Inflammatory macrophage treated with lipopolysaccharide for 4 hours (primary cell): Measurements from ENCODE around the gene LRRC72.
"Not testable (repeated sequence)": the region's sequence is repeated elsewhere in the genome, so short reads cannot be mapped to it uniquely, and the experiment has no call there.

Source experiments
- DNase-seq: peaks from one replicate; pipeline ENCODE4 v3.0.0-alpha.2; 2020

LRRC72 gene

GRCh38 chr7:16526742-16527540, at the start of gene LRRC72:
LRRC72 (plus strand) TSS chr7:16526825; CDS start chr7:16526953, 128 bp downstream.
- DNase-seq, result no peak

GRCh38 chr7:16479161-16479560, 47.5 kb upstream of the LRRC72 start:
- no peak for DNase-seq

- no peak for DNase-seq
Observed at GRCh38 chr7:16479591-16479990, 47.0 kb upstream of the LRRC72 start.

GRCh38 chr7:16484453-16485158, 42.0 kb upstream of the LRRC72 start:
- DNase-seq, result no peak

- no peak for DNase-seq
Observed at GRCh38 chr7:16491148-16491547, 35.5 kb upstream of the LRRC72 start.

- no peak for DNase-seq
Observed at GRCh38 chr7:16492513-16493062, 34.0 kb upstream of the LRRC72 start.

- no peak for DNase-seq
Observed at GRCh38 chr7:16493266-16493665, 33.4 kb upstream of the LRRC72 start.

- no peak for DNase-seq
Observed at GRCh38 chr7:16494551-16494950, 32.1 kb upstream of the LRRC72 start.

- no peak for DNase-seq
Observed at GRCh38 chr7:16494955-16495719, 31.5 kb upstream of the LRRC72 start.

- no peak for DNase-seq
Observed at GRCh38 chr7:16498122-16498521, 28.5 kb upstream of the LRRC72 start.

GRCh38 chr7:16502303-16502702, 24.3 kb upstream of the LRRC72 start:
- no peak for DNase-seq

GRCh38 chr7:16504019-16504418, 22.6 kb upstream of the LRRC72 start:
- no peak for DNase-seq

- not testable (repeated sequence) for DNase-seq
Observed at GRCh38 chr7:16506422-16506821, 20.2 kb upstream of the LRRC72 start.

GRCh38 chr7:16509829-16510228, 16.8 kb upstream of the LRRC72 start:
- no peak for DNase-seq

- DNase-seq, result no peak
Observed at GRCh38 chr7:16511314-16511713, 15.3 kb upstream of the LRRC72 start.

GRCh38 chr7:16512097-16512496, 14.5 kb upstream of the LRRC72 start:
- DNase-seq, result no peak

GRCh38 chr7:16514271-16514670, 12.4 kb upstream of the LRRC72 start:
- DNase-seq, result no peak

GRCh38 chr7:16514729-16515128, 11.9 kb upstream of the LRRC72 start:
- DNase-seq, result no peak

- DNase-seq, result no peak
Observed at GRCh38 chr7:16515785-16516685, 10.6 kb upstream of the LRRC72 start.

- not testable (repeated sequence) for DNase-seq
Observed at GRCh38 chr7:16519985-16520384, 6.6 kb upstream of the LRRC72 start.

GRCh38 chr7:16524332-16524731, 2.3 kb upstream of the LRRC72 start:
- no peak for DNase-seq

GRCh38 chr7:16528520-16528919, 1.9 kb downstream of the LRRC72 start:
- no peak for DNase-seq
